GM21717 (cell line): ENCODE measurements around the gene ANXA2.
"Not testable (repeated sequence)": the region's sequence is repeated elsewhere in the genome, so short reads cannot be mapped to it uniquely, and the experiment has no call there.

Experiments
- ATAC-seq: cut with Tn5 transposase; IDR thresholded peaks from one replicate; pipeline ENCODE4 v1.9.1; 2021; ENCODE audit warnings: mild to moderate bottlenecking, moderate library complexity; ENCODE audit not compliant: unreplicated experiment

The ANXA2 gene

DNA sequence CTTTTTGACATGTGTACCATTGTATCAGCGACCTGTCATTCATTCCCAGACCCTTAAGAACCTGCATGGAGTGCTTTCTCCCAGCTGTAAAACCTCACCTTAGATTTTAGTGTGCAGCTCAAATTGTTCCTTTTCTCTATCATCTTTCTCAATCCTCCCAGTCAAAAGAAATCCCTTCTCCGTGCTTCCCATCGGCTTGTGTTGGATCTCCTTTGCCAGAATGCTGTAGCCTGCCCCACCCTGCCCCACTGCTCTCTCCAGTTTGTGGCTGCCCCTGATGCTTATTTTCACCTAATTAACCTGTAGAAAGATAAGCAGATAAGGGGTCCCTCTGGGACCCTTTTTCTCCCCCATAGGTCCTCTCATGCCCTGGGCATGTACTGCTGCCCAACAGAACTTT, 51.1 kb downstream of the ANXA2 start:
- ATAC-seq = no peak

GRCh38 chr15:60346077-60346476, 51.7 kb downstream of the ANXA2 start:
- no peak for ATAC-seq

- ATAC-seq = no peak
Observed at GRCh38 chr15:60345598-60345997, 52.2 kb downstream of the ANXA2 start.

- no peak for ATAC-seq
Observed at GRCh38 chr15:60344987-60345386, 52.8 kb downstream of the ANXA2 start.

DNA sequence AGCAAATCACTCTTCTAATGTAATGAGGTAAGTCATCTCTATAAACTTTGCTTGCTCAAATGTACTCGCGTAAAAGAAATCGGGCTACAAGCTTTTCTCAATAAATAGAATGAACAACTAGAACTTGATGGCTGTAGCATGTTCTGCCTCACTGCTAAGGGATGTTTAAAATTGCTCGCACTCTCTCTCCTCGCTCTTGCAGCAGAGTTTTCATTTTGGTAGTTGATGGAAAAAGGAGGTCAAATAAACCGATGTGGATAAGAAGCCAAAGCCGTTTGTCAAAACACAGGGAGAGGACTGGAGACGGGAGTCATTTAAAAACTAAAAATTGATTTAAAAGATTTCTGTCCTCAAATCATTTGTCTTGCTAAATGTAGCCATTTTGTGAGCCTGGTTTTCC, 53.3 kb downstream of the ANXA2 start:
- no peak for ATAC-seq

GRCh38 chr15:60343221-60343970, 54.4 kb downstream of the ANXA2 start:
- no peak for ATAC-seq

GRCh38 chr15:60340207-60340921, 57.4 kb downstream of the ANXA2 start:
- ATAC-seq = no peak

- no peak for ATAC-seq
Observed at GRCh38 chr15:60339236-60339635, 58.5 kb downstream of the ANXA2 start.

DNA sequence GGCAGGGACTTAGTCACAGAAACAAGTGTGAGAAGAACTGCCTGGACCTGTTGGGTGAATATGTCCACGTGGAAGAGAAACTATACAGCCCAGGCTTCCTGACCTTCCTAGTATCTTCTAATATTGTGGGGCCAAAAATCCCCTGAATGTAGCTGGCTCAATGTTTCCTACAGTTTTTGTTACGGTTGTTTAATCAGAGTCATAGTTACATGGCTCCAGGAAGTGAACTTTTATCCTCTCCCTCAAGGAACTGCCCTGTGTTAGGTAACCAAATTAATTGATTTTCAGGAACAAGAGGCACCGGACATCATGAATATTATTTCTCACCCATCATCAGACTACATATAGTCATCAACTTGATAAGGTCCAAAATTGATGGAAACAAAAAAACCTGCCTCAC, 59.0 kb downstream of the ANXA2 start:
- no peak for ATAC-seq

- ATAC-seq = no peak
Observed at GRCh38 chr15:60337076-60337475, 60.7 kb downstream of the ANXA2 start.

- ATAC-seq = not testable (repeated sequence)
Observed at GRCh38 chr15:60335296-60335695, 62.5 kb downstream of the ANXA2 start.

- ATAC-seq = no peak
Observed at GRCh38 chr15:60328852-60329443, 68.8 kb downstream of the ANXA2 start.

GRCh38 chr15:60326824-60327654, 70.7 kb downstream of the ANXA2 start:
- no peak for ATAC-seq

GRCh38 chr15:60326343-60326742, 71.4 kb downstream of the ANXA2 start:
- no peak for ATAC-seq

- no peak for ATAC-seq
Observed at GRCh38 chr15:60325905-60326304, 71.9 kb downstream of the ANXA2 start.

- no peak for ATAC-seq
Observed at GRCh38 chr15:60324706-60325438, 72.9 kb downstream of the ANXA2 start.

DNA sequence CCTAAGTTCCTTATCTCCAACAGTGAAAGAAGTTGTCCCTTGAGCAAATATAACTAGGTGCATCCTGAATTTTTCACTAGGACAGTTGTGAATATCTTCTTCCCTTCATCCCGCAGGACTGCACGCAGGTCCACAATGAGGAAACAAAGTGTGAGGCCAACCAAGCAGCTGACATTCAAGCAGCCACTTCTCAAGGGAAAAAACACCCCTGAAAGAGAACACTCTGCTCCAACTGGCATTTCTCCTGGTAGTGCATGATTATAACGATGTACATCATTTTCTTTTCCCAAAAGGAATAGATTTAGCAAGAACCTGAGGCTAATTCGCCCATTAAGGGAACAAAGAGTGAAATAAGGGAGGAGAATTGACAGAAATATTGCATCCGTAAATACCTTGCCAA, 74.5 kb downstream of the ANXA2 start:
- ATAC-seq = no peak

- no peak for ATAC-seq
Observed at GRCh38 chr15:60320365-60320764, 77.4 kb downstream of the ANXA2 start.

DNA sequence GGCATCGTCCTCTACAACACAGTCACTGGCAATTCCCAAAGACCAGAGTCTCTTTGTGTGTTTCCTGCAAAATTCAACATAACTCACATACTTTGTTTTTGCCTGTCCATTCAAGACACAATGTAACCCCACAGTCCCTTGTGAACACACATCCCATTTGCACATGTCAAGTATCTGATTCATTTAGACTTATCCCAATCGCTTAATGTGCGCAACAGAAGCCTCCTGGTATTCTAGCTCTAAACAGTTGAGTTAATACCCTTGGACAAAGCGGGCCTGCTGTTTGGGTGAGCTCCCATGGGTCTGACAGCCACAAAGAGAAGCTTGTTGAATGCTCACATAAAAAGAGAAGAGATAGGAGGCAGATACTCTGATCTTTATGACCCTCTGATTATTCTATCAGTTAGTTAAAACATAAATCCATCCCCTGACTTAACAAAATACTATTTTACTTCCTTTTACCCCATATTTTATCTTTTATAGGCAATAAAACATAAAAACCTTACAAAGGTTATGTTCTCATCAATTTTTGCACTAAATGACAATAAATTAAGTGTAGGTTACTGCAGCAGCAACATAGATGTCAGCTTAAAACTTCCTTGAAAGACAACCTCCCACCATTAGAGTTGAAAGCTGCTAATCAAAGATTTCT, 79.4 kb downstream of the ANXA2 start:
- ATAC-seq = no peak

DNA sequence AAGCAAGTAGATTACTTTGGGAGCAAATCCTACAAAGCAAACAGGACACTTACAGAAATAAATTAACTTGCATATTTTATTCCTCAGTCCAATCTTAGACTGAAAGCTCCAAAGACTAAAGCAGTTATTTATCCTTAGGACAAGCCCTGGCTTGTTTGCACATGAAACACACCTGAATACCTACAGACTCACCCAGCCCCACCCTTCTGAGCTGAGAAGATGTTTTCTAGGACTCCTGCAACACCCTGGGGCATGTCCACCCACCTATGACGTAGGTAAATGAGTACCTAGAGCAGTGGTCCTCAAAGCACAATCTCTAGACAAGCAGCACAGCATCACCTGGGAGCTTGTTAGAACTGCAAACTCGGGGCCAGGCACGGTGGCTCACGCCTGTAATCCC, 80.8 kb downstream of the ANXA2 start:
- ATAC-seq = no peak
